Panc1 (cell line): ENCODE results near the gene CIB2.

Experiments used
- CTCF ChIP-seq: fragments of 450-650 bp; IDR thresholded peaks from 2 replicates; pipeline ENCODE4 v1.5.1; 2017; ENCODE audit warnings: mild to moderate bottlenecking
- POLR2AphosphoS5 ChIP-seq: IDR thresholded peaks from 2 replicates; pipeline ENCODE4 v1.6.1; 2012; ENCODE audit warnings: mild to moderate bottlenecking, low read depth, low read length, moderate library complexity
- REST ChIP-seq, 2 experiments: IDR thresholded peaks; 2 replicates each; pipeline ENCODE4 v1.6.1; 2011 to 2012; ENCODE audit warnings: low read depth in 2 of 2, control low read depth in 1 of 2, low read length in 1 of 2, mild to moderate bottlenecking in 1 of 2, moderate library complexity in 1 of 2; ENCODE audit not compliant: insufficient read depth in 1 of 2
- SIN3A ChIP-seq: IDR thresholded peaks from 2 replicates; pipeline ENCODE4 v1.6.1; 2012; ENCODE audit warnings: low read depth, mild to moderate bottlenecking, low read length, moderate library complexity, borderline replicate concordance; ENCODE audit not compliant: insufficient read depth
- TCF7L2 ChIP-seq: IDR thresholded peaks from 2 replicates; pipeline ENCODE4 v1.6.1; 2011; ENCODE audit warnings: mild to moderate bottlenecking, low read depth, low read length, inconsistent platforms

- TF ChIP-seq TCF7L2 (no peak), REST (IDR thresholded peaks at IDR 0.05; ENCODE audit: insufficient read depth in 1 of 2, low read depth in 2 of 2, low read length in 1 of 2) (no peak), CTCF (no peak), POLR2AphosphoS5 (no peak), SIN3A (no peak)
Observed at GRCh38 chr15:78084449-78084750, 46.8 kb downstream of the CIB2 start.
